AG09319 (cell line): Measurements from ENCODE around the gene LINC01488.

Experiments
- DNase-seq: peaks from one replicate; pipeline ENCODE4 v3.0.0-alpha.2; 2010; ENCODE audit warnings: low read depth; ENCODE audit errors: extremely low read depth
- TF ChIP-seq, protein P1 (sequence below): IDR thresholded peaks from 2 replicates; pipeline ENCODE4 v1.5.1; 2011; ENCODE audit warnings: low read depth, mild to moderate bottlenecking, inconsistent platforms, low read length, moderate library complexity

Gene LINC01488

DNA sequence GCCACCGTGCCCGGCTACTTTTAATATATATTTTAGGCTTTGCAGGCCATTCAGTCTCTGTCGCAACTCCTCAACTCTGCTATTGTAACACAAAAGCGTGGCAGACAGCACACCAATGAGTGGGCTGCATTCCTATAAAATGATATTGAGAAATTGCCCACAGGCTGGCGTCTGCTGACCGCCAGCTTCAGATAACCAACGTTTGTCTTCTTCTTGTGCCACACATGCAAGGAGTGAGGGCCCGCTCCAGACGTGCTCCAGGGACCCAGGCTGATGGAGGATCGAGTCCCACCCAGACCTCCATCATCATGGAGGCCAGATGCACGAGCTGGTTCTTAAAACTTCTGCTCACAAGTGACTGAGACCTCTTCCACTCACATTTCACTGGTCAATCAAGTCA, 35.4 kb upstream of the LINC01488 start:
- DNase-seq, result no peak
- TF ChIP-seq, protein P1, sequence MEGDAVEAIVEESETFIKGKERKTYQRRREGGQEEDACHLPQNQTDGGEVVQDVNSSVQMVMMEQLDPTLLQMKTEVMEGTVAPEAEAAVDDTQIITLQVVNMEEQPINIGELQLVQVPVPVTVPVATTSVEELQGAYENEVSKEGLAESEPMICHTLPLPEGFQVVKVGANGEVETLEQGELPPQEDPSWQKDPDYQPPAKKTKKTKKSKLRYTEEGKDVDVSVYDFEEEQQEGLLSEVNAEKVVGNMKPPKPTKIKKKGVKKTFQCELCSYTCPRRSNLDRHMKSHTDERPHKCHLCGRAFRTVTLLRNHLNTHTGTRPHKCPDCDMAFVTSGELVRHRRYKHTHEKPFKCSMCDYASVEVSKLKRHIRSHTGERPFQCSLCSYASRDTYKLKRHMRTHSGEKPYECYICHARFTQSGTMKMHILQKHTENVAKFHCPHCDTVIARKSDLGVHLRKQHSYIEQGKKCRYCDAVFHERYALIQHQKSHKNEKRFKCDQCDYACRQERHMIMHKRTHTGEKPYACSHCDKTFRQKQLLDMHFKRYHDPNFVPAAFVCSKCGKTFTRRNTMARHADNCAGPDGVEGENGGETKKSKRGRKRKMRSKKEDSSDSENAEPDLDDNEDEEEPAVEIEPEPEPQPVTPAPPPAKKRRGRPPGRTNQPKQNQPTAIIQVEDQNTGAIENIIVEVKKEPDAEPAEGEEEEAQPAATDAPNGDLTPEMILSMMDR, result no peak

DNA sequence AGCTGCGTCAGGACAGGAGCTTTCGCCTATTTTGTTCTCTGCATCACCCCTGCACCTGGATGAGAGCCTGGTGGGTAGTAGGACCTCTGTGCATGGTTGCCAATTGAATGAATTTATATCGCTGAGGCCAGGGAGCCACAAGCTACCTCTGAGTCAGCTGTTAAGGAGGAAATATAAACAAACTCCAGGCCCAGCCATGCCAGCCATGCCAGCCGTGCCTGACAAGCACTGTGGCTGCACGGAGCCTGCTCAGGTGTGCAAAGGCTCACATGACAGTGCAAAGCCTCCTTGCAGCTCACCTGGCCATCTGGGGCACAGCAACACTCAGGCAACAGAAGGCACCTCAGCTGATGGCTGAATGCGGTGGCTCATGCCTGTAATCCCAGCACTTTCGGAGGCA, 33.7 kb upstream of the LINC01488 start:
- TF ChIP-seq, protein P1, result no peak
- DNase-seq, result no peak

DNA sequence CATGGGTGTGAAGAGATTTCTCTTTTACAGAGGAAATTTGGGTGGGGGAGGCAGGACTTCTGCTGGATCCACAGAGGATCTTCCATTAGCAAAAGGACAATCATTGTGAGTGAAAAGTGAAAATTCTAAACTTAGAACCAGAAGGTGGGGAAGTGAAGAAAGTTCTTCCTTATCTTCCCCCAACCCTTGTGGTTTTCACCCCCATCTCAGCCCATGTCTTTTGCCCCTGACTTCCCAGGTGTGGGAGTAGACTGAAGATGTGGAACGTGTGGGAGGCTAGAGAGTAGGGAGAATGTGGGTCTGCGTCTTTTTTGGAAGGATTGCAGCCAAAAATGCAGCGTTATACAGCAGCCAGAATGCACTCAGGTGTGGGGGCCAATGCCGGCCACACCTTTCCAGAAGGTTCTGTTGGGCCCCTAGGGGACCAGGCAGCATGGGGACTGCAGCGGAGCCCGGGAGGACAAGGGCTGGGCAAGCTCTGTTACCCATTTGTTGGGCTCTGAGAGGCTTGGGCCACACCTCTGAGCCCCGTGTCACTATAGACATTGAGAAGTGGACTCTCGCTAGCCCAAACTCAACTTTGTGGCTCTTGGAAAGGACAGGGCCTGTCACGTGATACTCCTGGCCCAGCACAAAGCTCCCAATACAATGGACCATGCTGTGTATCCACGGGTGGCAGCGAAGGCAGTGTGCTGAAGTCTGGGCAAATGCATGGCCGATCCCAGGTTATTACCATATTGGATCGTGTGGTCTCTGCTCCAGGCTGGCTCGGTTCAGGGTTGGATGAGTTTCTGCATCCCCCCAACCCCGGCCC, 32.8 kb upstream of the LINC01488 start:
- no peak for DNase-seq
- TF ChIP-seq, protein P1, result no peak

DNA sequence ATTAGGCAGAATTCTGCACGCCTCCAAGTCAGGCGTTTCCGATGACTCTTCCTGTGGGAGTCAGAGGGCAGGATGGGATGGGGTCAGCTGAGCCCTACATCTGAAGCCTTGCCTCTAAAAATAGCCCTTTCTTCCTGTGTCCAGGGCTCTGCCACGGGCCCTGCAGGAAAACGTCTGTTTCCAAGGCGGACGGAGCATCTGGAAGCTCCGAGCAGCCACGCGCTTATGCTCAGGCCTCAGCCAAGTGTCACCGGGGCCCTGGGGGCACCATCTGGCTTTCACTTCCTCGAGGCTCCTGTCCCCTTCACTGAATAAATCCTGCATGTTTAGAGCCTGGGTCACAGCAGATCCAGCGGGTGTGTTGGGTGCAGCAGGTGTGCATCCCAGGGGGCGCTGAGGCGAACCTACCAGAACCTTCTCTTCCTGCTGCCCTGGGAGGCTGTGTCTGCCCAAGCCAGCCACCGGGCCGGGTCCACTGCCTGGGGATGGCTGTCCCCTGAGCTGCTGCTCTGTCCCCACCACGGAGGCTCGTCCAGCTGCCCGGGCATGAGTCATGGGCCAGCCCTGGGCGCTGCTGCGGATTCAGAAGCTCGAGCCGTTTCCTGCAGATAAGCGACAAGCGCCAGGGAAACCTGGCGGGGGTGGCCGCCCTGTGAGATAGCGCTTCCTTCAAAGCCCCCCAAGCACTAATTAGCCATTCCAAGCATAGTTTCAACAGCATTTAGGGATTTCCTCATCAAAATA, 32.0 kb upstream of the LINC01488 start:
- no peak for DNase-seq
- TF ChIP-seq, protein P1, result no peak

DNA sequence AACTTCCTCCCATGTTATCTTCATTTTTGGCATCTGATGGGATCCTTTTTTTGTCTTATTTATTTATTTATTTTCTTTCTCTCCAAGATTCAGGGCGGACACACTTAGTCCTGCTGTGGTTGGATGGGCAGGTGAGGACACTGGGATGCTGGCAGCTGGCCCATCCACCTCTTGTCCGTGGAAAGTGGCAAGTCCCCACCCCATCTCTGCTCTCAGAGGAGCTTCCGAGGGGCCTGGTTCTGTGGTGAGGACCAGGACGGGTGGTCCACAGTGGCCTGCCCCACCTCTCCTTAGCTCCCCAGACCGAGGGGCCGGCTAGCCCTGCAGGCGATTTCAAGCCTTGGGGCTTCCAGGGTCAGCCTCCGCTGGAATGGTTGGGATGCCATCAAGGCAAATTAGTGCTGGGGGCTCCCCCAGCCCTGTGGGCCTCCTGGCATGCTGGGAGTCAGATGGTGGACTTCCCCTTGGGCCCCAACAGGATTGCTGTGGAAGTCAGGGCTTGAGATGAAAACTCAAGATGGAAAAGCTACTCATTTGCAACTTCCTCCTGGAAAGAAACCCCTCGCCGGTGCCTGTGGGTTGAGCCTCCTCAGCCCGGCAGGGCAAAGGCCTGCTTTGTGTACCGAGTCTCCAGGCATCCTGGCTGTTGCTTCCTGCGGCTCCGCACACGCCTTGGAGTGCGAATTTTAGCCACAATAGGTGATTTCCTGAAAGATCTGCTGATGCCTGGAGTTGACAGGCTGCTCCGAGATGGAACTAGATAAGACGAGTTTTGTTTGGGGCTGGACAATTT, 31.2 kb upstream of the LINC01488 start:
- no peak for DNase-seq
- TF ChIP-seq, protein P1, result no peak

DNA sequence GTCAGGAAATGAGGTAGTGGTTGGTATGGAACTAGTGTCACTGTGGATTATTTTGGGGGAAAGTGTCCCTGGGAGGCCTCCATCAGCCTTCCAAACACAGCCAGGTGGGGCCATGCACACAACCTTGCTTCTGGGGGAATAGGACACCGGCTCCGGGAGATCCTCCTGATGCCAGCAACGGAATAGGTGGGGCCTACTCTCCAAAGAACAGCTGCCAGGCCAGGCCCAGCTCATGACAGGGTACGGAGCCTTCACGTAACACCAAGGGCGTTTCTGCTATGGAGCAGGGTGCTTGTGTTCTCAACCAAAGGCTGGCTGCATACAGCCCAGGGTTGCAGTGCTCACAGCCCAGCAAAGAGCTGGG, 30.6 kb upstream of the LINC01488 start:
- TF ChIP-seq, protein P1, result no peak
- no peak for DNase-seq

DNA sequence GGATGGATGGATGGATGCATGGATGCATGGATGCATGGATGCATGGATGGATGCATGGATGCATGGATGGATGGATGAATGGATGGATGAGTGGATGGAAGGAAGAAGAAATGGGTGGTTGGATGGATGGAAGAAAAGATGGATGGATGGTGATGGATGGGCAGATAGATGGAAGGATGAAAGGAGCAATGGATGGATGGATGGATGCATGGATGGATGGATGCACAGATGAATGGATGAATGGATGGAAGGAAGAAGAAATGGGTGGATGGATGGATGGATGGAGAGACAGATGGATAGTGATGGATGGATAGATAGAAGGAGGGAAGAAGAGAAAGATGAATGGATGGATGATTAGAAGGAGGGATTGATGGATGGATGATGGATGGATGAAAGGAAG, 30.2 kb upstream of the LINC01488 start:
- TF ChIP-seq, protein P1, result no peak
- DNase-seq, result no peak
